Stomach (tissue), 9 donors: ENCODE data around the gene FAAP20. TPM values are rescaled to one million over a fixed set of nuclear protein-coding genes. Genes with fewer than 3 reads are reported as not detected.

Source experiments
- DNase-seq, 2 donors: peaks; one replicate each; pipeline versions ENCODE4 v3.0.0 to v3.0.0-alpha.2; 2013 to 2019
- H3K27ac ChIP-seq, 5 donors: fragments of 200-600 bp in 4 of 5; sonication (generic) in 4 of 5; one replicate each; pipeline ENCODE4 v1.5.1; 2013 to 2019; ENCODE audit warnings: mild to moderate bottlenecking in 1 of 5, moderate library complexity in 1 of 5
- H3K27me3 ChIP-seq, 3 donors: fragments of 200-600 bp; sonication (generic); one replicate each; pipeline ENCODE4 v1.5.1; 2017 to 2019; ENCODE audit warnings: mixed run types in 1 of 3
- H3K36me3 ChIP-seq, 4 donors: fragments of 200-600 bp; sonication (generic); 1 replicate in 3 of 4; 2 replicates in 1 of 4; pipeline ENCODE4 v1.5.1; 2016 to 2019
- H3K4me1 ChIP-seq, 4 donors: fragments of 200-600 bp; sonication (generic); one replicate each; pipeline ENCODE4 v1.5.1; 2016 to 2019
- H3K4me3 ChIP-seq, 4 donors: fragments of 200-600 bp; sonication (generic) in 3 of 4; one replicate each; pipeline ENCODE4 v1.5.1; 2016 to 2019; ENCODE audit warnings: mild to moderate bottlenecking in 1 of 4
- H3K9me3 ChIP-seq, 4 donors: fragments of 200-600 bp; sonication (generic); one replicate each; pipeline ENCODE4 v1.5.1; 2016 to 2019
- EP300 ChIP-seq: sonication (generic); formaldehyde crosslinking; IDR thresholded peaks from one replicate; pipeline ENCODE4 v1.6.1; 2017; ENCODE audit warnings: antibody characterized with exemption
- POLR2A ChIP-seq, 4 donors: fragments of 450-650 bp; IDR thresholded peaks; one replicate each; pipeline ENCODE4 v1.6.1; 2016; ENCODE audit warnings: antibody characterized with exemption in 4 of 4, control low read depth in 2 of 4, mild to moderate bottlenecking in 1 of 4, moderate library complexity in 1 of 4
- POLR2AphosphoS5 ChIP-seq, 3 donors: sonication (generic); formaldehyde crosslinking; IDR thresholded peaks; one replicate each; pipeline ENCODE4 v1.6.1; 2016; ENCODE audit warnings: antibody characterized with exemption in 3 of 3
- WGBS, 5 donors: extraction: QIAGEN DNeasy Blood & Tissue Kit in 3 of 5; methylation state at CpG; one replicate each; pipeline versions ENCODE4 v1.1.5 to v1.1.7; 2013 to 2018; 5-methylcytosine and 5-hydroxymethylcytosine counted together
- intact Hi-C: fragments of 100-400 bp; cut with DNase I; formaldehyde crosslinking; loops from one replicate; pipeline ENCODE4 v1.15.1; 2023; ENCODE audit warnings: low total_unique reads
- polyA plus RNA-seq, 3 donors: library from polyadenylated mRNA; stranded (reverse); fragments of 200-250 nt; gene quantifications; one replicate each; pipeline ENCODE4 v1.2.3, GENCODE V29; 2013
- total RNA-seq, 5 donors: library from RNA; depleted of rRNA; stranded (reverse); fragments of >200 nt; gene quantifications; one replicate each; pipeline versions ENCODE4 v1.1.0 to v1.2.3, GENCODE V29; 2014 to 2016
- TF ChIP-seq, protein P1 (sequence below), 7 experiments: fragments of 450-650 bp in 4 of 7; fragments of 200-600 bp in 3 of 7; sonication (generic) in 3 of 7; IDR thresholded peaks; one replicate each; pipeline ENCODE4 v1.5.1; 2016 to 2019; ENCODE audit warnings: antibody characterized with exemption in 7 of 7, control low read depth in 2 of 7, mild to moderate bottlenecking in 1 of 7
- donor health status: healthy with polysubstance abuse.
- donor health status: Bipolar disorder and iron deficiency.
- donor health status: healthy.

FAAP20 gene
- total and polyA plus RNA-seq, 8 donors: 8.2 to 170 (median 67.1) TPM

DNA sequence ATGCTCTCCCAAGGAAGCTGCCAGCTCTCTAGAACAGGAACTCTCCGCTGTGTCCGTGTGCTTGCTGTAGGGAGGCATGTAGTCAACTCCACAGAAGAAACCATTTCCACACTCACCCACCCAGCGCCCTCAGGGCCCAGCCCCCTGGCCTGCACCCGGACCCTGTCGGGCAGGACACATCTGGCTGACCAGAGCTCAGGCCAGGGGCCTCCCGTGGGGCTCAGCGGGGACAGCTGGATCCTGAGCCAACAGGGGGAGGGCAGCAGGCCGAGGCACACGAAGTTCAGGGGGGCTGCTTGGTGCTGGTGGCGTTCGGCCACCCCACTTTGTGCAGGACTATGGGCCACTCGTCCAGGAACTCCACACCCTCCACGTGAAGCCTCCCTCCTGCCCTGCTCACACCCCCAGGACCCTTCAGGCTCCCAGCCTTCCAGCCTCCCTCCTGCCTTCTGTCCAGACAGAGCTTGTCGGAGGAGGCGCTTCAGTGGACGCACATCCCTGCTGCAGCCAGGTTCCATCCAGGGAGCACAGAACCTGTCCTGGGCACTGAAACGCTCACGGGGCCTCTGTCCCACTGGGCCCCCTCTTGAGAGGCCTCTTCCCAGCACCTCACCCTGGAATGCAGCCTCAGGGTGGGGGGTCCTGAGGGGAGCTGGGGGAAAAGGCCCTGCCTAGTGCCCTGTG lies 15.0 kb upstream of the FAAP20 start:
- intact Hi-C loops: loop anchor here (10.0 kb wide), 1 partner anchor 95 kb away; no protein-coding TSS in a partner anchor
- WGBS, 5 donors: 62 to 76% (median 65%) methylated on average over 5 to 18 of the region's 18 CpGs
- Histone ChIP-seq H3K27ac (peak overlapping the region; percentile 12 to 93 (median 89)), H3K9me3 (no peaks in the 10 kb centered on the region), H3K27me3 (no peaks in the 10 kb centered on the region), H3K4me3 (no peak overlapping the region), H3K36me3 (no peaks in the 10 kb centered on the region), H3K4me1 (peaks cover 64 to 88% (median 84%) of the 10 kb centered on the region in 4 donors)
- peak in 1 of 2 donors; percentile 37 for DNase-seq
- TF ChIP-seq POLR2AphosphoS5 (IDR thresholded peaks at IDR 0.05): no peak
- TF ChIP-seq EP300: no peak

DNA sequence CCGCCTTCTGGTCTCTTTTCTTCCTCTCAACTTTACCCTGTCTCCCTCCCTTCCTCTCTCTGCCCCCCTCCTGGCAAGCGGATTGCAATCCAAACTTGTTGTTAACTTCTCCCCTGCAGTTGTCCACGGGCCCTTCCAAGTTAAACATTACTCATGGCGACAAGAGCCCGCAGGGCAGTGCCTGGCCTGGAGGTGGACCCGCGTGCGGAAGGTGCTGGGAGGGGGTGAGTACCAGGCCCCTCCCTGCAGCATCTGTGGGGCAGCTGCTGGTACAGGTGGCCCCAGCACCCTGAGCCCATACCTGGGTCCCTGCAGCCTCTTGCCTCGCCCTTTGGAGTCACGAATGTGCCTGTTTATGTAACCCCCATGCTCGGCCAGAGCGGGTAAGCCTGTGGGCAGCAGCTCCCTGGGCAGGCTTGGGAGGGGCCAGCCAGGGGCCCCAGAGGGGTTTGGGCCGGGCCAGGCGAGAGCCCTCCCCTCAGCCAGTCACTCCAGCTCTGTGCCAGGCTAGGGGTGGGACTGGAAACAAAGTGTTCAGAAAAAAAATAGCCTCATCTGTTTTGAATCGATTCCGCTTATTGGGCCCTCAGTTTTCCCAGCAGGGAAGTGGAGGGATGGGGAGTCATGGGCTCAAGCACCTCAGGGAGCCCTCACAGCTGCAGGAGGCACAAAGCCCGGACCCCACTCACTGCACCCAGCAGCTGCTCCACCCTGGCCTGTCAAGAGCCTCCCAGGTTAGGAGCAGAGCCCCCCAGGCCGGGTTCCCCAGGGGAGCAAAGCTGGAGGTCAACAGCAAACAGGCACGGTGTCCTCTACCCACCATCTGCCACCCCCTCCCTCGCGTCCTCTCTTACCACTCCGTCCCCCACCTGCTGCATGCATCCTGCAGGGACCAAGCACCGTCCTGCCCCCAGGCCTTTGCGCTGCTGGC lies 14.0 kb upstream of the FAAP20 start:
- 24 to 53% (median 37%) methylated on average over 20 to 24 of the region's 24 CpGs for WGBS, 5 donors
- H3K4me1 ChIP-seq: peaks cover 64 to 88% (median 84%) of the 10 kb centered on the region in 4 donors

DNA sequence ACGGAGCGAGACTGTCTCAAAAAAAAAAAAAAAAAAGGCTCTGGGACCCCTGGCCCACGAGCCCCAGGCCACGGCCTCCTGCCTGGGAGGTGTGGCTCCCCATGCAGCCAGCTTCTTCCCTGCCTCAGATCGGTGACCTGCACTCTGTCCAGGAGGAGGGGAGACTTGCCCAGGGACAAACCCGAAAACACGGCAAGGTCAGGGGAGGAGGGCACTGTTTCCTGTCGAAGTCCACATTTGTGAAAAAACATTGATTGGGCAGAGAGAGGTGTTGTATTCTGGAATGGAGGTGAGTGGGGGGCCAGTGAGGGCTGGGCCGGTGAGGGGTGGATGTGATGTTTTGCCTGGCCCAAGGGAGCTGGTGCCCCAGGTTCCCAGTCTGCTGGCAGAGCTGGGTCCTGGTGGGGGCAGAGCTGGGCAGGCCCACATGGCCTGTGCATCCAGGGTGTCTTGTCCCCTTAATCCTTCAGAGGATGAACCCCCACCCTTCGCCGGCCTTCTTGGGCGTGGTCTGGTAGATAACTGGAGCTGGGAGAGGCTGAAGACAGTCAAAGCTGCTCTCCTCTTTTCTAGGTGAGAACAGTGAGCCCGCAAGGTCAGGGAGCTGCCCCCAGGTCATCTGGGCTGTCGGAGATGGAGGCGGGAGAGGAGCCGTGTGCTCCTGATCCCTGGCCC lies 12.4 kb upstream of the FAAP20 start:
- TF ChIP-seq POLR2AphosphoS5 (IDR thresholded peaks at IDR 0.05) (no peak), EP300 (no peak), POLR2A (IDR thresholded peaks at IDR 0.05) (no peak)
- TF ChIP-seq, protein P1, sequence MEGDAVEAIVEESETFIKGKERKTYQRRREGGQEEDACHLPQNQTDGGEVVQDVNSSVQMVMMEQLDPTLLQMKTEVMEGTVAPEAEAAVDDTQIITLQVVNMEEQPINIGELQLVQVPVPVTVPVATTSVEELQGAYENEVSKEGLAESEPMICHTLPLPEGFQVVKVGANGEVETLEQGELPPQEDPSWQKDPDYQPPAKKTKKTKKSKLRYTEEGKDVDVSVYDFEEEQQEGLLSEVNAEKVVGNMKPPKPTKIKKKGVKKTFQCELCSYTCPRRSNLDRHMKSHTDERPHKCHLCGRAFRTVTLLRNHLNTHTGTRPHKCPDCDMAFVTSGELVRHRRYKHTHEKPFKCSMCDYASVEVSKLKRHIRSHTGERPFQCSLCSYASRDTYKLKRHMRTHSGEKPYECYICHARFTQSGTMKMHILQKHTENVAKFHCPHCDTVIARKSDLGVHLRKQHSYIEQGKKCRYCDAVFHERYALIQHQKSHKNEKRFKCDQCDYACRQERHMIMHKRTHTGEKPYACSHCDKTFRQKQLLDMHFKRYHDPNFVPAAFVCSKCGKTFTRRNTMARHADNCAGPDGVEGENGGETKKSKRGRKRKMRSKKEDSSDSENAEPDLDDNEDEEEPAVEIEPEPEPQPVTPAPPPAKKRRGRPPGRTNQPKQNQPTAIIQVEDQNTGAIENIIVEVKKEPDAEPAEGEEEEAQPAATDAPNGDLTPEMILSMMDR (IDR thresholded peaks at IDR 0.05): no peak
- intact Hi-C loops: loop anchor here (10.0 kb wide), 1 partner anchor 98 kb away; no protein-coding TSS in a partner anchor
- Histone ChIP-seq H3K27ac (peak overlapping the region; percentile 85 to 93 (median 89)), H3K4me3 (peak overlapping the region in 1 of 4 donors; percentile 17), H3K27me3 (no peaks in the 10 kb centered on the region), H3K36me3 (no peaks in the 10 kb centered on the region), H3K4me1 (peaks cover 51 to 81% (median 75%) of the 10 kb centered on the region in 4 donors), H3K9me3 (no peaks in the 10 kb centered on the region)
- WGBS, 5 donors: 58 to 74% (median 71%) methylated on average over 9 to 16 of the region's 16 CpGs
- peak in 1 of 2 donors; percentile 30 for DNase-seq

More for the DNA sequence above, 14.0 kb upstream of the FAAP20 start:
- Histone ChIP-seq H3K4me3 (no peak overlapping the region), H3K27me3 (no peaks in the 10 kb centered on the region), H3K36me3 (no peaks in the 10 kb centered on the region), H3K9me3 (no peaks in the 10 kb centered on the region), H3K27ac (peak overlapping the region; percentile 85 to 93 (median 89))
- TF ChIP-seq POLR2AphosphoS5 (IDR thresholded peaks at IDR 0.05) (peak in 2 of 3 donors; percentile 3 to 52), POLR2A (IDR thresholded peaks at IDR 0.05) (no peak)
- peak; percentile 88 to 89 for DNase-seq
- intact Hi-C loops: loop anchor here (10.0 kb wide), 1 partner anchor 96 kb away; no protein-coding TSS in a partner anchor

DNA sequence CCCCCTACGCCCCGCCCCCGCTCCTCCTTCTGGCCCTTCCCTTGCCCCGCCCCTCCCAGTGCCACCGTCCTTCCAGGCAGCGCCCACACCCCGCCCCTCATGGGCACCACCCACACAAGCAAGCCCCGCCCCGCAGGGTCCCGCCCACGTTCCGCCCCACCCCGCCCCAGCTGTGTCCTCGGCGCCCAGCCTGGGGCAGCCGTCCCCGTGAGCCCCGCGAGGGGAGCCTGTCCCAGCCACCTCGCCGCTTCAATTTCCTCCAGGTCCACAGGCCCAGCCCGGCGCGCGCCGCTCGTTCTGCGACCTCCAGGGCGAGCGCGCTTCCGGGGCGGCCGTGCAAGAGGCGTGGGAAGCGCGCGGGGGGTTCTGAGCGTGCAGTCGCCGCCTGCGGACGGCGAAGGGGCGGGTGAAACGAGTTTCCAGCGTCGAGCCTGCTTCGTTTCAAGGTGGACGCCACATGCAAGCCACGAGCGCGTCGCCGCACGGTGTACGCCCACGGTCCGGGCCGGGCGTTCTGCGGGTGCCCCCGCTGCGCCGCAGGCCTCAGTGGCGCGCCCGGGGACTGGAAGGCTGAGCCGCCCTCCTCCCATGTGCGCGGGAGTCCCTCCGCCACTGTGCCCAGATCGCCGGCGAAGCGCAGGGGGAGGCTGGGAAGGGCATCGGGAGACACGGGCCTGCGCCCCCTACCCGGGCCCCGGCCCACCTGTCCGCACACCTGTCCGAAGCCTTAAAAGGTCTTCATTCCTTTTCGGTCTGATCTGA lies 10.8 kb upstream of the FAAP20 start:
- Histone ChIP-seq H3K9me3 (no peaks in the 10 kb centered on the region), H3K27me3 (no peaks in the 10 kb centered on the region), H3K27ac (peak overlapping the region; percentile 85 to 93 (median 89)), H3K4me1 (peaks cover 58 to 83% (median 77%) of the 10 kb centered on the region in 4 donors), H3K36me3 (no peaks in the 10 kb centered on the region), H3K4me3 (peak overlapping the region; percentile 51 to 57 (median 52))
- 2 to 16% (median 14%) methylated on average over 33 to 81 of the region's 84 CpGs for WGBS, 5 donors
- DNase-seq: peak; percentile 98
- TF ChIP-seq, protein P1 (IDR thresholded peaks at IDR 0.05): peak in 1 of 7 experiments; percentile 22
- TF ChIP-seq POLR2A (IDR thresholded peaks at IDR 0.05): no peak
- TF ChIP-seq POLR2AphosphoS5 (IDR thresholded peaks at IDR 0.05): peak in 2 of 3 donors; percentile 42 to 66
- TF ChIP-seq EP300: no peak
- intact Hi-C loops: loop anchor here (10.0 kb wide), 1 partner anchor 99 kb away; no protein-coding TSS in a partner anchor
